Measurements from ENCODE around the gene SETBP1.

SETBP1 gene

DNA sequence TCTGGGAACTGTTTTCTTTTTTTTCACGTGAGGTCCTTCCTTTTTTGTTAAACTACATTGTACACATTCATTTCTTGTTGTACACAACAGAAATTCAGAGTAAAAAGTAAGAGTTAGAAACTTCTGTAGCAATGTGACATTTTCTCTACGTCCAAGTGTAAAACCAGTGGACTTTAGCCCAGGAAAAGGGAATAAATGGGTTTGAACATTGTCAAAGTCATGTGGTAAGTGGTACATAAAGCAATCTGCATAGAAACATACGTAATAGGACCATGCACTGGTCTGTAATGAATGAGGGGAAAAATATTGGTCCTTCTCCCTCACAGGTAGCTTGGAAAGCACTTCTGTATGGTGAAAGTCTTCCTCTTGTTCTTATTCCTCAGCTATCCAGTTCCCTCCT, 421.4 kb downstream of the SETBP1 start:
- no peak for DNase-seq

DNA sequence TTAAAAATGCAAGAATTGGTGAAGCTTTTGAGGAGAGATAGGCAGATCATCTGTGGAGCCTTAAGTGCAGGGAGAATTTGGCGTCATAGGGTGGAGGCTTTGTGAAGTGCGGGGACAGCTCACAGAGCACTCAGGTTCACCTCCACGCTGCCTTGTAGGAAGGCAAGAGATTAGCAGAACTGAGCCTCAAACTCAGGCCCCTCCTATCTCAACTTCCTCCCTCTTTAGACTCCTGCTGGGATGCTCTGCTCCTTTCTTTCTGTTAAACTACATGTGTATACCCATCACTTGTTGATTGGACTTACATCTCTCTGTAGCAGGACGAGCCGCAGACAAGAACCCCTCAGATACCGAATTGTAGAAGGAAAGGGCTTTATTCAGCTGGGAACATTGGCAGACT, 422.2 kb downstream of the SETBP1 start:
- DNase-seq, result no peak

DNA sequence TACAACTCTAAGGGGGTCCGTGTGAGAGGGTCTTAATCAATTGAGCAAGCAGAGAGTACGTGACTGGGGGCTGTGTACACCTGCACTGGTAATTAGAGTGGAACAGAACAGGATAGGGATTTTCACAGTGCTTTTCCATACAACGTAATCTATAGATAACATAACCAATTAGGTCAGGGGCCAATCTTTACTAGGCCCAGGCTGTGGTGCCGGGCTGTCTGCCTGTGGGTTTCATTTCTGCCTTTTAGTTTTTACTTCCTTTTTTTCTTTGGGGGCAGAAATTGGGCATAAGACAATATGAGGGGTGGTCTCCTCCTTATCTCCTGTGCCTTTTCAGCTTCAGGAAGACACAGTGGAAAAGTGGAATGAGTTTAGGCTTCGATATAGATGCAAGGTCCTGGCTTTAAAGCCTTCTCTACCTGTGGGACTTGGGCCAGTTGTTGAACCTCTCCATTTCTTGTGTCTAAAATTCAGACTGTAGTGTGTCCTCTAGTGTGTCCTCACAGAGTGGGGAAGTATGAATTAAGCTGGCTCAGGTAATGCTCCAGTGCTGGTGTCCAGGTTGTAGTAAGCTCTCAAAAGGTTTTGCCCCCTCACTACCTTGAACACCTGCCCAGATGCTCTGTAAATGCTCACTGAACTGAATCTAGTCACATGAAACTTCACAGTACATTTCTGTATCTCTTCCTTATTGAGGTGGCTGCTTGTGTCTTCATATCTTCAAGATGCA, 422.8 kb downstream of the SETBP1 start:
- DNase-seq, result peak; percentile 27 to 35 (median 35)

DNA sequence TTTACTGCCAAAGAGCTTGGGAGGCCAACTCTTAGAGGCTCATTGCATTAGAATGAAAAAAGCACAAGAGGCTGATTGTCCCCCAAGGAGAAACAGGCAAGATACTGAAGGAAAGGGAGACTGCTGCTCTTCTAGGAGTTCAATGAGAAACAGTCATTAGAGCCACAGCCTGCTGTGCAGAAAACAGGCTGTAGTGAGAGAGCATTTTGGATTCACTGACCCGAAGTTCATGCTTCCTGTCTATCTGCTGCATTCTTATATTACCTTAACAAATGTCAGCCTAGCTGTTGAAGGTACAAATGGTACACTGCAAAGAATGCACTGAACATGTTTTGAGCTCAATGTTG, 423.3 kb downstream of the SETBP1 start:
- no peak for DNase-seq

DNA sequence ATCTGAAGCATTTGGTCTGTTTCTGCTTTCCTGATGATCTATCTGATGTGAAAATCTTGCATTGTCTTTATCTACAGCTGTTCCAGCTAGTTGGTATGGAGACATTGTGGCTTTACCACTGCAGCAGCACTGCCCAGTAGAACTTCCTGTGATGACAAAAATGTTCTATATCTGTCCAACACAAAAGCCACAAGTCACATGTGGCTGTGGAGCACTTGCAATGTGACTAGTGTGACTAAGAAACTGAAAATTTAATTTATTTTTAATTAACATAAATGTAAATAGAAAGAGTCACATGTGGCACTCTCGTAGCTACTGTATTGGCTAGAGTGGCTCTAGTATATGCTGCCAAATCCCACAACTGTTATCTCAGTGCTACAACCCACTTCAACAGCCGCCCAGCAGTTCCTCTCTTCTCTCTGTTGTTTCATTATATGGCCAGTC, 425.7 kb downstream of the SETBP1 start:
- DNase-seq, result peak; percentile 42 to 63 (median 59)

DNA sequence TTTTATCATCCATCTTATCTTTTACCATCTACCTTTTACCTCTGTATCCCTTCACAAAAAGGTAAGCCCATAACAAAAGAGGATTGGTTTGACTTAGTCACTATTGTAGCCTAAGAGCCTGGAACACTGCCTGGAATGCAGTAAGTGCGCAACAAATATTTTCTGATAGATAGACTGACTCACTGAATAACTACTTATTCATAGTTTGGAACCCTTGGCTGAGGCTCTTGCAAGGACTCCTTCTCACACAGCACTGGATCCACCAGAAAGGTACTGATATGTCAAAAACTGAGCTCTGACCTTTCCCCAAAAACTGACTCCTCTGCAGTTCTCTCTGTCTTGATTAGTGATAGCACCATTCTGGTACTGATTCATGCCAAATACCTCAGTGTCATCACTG, 426.7 kb downstream of the SETBP1 start:
- no peak for DNase-seq

DNA sequence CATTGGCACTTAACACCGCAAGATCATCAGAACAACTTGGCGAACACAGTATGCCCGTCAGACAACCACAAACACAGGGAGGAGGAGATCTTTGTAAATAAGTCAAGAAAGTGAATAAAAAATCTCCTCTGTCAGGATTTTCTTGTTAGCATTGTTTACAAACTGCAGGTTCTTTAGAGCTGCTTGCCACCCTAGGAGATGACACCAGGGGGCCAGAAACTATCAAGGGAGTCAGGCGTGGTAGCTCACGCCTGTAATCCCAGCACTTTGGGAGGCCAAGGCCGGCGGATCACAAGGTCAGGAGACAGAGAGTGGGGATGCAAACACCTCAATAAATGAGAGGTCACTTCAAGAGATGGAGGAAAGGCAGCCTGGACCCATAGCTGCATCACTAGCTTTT, 428.1 kb downstream of the SETBP1 start:
- DNase-seq, result no peak

DNA sequence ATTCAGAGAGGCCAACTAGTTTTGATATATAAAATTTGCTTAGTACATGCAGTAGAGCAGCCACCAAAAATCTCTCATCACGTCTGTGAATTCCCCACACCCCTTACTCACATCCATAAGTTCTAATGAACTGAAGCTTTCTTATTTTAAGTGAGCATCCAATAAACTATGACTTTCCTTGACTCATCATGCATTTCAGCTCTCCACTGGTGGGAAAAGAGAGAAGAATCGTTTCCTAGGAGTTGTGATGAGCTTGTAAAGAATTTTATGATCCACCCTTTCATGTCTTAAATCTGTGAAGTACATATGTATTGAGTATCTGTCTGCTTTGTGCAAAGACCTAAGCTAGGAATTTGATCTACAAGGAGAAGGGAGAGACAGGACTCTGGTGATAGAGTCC, 428.6 kb downstream of the SETBP1 start:
- DNase-seq, result no peak

DNA sequence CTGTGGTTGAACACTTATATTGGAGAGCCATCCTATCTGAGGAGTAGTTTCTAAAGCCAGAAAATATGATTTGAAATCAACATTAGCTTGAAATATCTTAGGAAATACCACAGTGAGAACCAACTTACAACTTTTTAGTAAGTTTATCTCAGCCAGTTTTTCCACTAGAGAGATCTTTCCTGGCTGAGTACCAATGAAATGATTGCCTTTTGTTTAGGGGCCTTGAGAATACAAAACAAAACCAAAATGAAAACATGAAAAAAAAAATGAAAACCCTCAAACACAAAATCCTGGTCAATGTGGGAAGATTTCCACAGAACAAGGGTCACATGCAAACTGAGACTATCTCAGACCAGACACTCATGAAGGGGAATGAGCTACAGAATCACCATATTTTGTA, 429.0 kb downstream of the SETBP1 start:
- no peak for DNase-seq

DNA sequence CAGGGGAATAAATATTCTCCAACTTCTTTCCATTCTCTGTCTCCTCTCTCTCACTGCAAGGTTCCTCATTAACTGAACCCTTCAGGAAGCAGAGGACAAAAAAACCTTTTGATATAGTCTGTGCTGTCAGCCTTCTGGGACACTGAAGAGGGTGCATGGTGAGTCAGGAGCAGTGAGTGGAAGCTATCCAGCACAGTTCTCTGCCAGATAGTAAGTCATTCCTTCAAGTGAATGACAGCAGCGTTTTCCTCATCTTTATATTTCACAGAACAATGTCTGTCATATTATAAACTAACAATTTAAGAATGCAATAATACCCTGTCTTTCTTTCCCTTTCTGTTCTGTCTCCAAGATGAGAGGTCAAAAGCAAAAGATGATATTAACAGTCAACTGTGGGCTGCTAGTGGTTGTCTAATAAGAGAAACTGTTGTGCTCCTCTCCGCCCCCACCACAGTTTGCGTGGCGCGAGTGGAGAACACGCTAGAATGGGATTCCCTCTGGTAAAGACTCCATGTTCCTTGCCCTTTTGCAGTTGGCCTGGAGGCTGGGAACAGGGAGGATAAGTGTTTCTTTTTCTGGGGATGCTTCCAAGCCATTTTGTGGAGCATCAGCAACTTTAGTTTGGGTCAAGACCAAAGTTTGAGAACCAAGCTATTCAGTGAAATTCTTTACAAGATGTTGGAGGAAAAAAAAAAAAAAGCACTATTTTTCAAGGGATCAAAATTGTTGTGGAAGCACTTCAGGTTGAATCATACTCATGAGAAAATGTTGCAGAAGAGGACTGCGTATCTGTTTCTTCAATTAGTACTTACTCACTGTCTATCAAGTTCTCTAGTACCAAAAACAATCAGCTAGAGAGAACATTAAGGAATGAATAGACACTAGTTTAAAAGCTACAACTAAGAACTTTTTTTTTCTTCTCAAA, 430.2 kb downstream of the SETBP1 start:
- DNase-seq, result peak; percentile 37 to 44 (median 38)

DNA sequence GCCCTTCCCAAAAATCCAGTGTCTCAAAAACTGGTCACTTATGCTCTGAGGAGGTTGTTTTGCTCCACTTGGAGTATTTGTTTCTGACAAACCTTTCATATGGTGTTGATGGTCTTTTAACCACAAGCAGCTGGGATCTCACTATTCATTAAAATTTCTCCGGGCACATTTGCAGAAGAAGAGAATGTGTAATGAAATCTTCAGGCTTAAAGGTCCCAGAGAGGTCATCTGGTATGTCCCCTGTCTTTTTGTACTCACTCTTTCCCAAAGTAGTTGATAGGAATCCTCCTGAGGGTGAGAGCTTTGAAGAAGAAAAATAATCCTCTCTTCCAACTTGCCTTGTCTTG, 430.8 kb downstream of the SETBP1 start:
- DNase-seq, result no peak

DNA sequence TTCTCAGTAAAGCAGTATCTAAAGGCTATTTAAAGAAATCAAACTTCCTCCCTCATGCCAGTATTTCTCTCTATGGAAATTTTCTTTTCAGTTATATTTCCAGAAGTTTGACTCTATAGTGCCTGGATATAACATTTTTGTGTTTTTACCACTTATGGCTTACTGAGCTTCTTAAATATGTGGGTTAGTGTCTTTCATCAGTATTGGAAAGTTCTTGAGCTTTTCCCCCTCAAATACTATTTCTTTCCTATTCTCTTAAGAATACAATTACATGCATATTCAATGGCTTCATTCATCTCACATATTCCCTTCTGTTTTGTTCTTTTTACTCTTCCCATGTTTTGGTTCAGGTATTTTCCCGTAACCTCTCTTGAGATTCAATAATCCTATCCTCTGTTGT, 432.0 kb downstream of the SETBP1 start:
- DNase-seq, result no peak

DNA sequence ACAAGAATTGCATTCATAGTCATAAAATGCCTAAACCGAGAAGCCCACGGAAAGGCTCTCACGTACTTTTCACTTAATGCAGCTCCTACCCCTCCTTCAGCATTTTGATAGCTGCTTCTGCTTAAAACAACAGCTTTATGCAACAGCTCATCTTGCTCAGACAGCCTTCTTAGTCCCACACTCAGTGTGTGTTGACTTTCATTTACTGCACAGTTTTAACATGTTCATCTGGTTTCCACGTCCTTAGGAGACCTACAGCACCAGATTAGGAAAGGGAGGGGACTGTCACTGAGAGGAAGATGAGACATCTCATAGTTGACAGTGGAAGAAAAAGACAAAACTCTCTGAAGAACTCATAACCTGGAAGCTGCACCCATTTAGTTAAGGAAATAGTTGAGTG, 435.4 kb downstream of the SETBP1 start:
- DNase-seq, result no peak

Measured in suppressor macrophage treated with lipopolysaccharide for 1 hour (primary cell).